Upper lobe of left lung (tissue), 4 donors: ENCODE data around the gene MAPK7.

Experiments
- EP300 ChIP-seq, 4 donors: sonication (generic); formaldehyde crosslinking; IDR thresholded peaks; one replicate each; pipeline ENCODE4 v1.5.1; 2017; ENCODE audit warnings: antibody characterized with exemption in 4 of 4, control low read depth in 2 of 4
- POLR2A ChIP-seq, 4 donors: fragments of 450-650 bp; IDR thresholded peaks; one replicate each; pipeline ENCODE4 v1.5.1; 2016 to 2017; ENCODE audit warnings: antibody characterized with exemption in 4 of 4, mild to moderate bottlenecking in 2 of 4
- POLR2AphosphoS5 ChIP-seq, 2 donors: sonication (generic); formaldehyde crosslinking; IDR thresholded peaks; one replicate each; pipeline ENCODE4 v1.5.1; 2017; ENCODE audit warnings: antibody characterized with exemption in 2 of 2
- TF ChIP-seq, protein P1 (sequence below), 6 experiments: fragments of 450-650 bp in 4 of 6; fragments of 200-600 bp in 2 of 6; sonication (generic) in 2 of 6; IDR thresholded peaks; one replicate each; pipeline ENCODE4 v1.5.1; 2016 to 2019; ENCODE audit warnings: antibody characterized with exemption in 6 of 6

GRCh38 chr17:19348081-19348650 lies 30.1 kb upstream of the MAPK7 start:
- TF ChIP-seq, protein P1, sequence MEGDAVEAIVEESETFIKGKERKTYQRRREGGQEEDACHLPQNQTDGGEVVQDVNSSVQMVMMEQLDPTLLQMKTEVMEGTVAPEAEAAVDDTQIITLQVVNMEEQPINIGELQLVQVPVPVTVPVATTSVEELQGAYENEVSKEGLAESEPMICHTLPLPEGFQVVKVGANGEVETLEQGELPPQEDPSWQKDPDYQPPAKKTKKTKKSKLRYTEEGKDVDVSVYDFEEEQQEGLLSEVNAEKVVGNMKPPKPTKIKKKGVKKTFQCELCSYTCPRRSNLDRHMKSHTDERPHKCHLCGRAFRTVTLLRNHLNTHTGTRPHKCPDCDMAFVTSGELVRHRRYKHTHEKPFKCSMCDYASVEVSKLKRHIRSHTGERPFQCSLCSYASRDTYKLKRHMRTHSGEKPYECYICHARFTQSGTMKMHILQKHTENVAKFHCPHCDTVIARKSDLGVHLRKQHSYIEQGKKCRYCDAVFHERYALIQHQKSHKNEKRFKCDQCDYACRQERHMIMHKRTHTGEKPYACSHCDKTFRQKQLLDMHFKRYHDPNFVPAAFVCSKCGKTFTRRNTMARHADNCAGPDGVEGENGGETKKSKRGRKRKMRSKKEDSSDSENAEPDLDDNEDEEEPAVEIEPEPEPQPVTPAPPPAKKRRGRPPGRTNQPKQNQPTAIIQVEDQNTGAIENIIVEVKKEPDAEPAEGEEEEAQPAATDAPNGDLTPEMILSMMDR (IDR thresholded peaks at IDR 0.05): no peak
- TF ChIP-seq EP300 (IDR thresholded peaks at IDR 0.05) (no peak), POLR2A (IDR thresholded peaks at IDR 0.05) (no peak), POLR2AphosphoS5 (IDR thresholded peaks at IDR 0.05) (no peak)
